ENCODE results near the gene B3GAT2.

GRCh38 chr6:70905742-70906141 is 51.1 kb downstream of the B3GAT2 start:
- TF ChIP-seq, protein P1, sequence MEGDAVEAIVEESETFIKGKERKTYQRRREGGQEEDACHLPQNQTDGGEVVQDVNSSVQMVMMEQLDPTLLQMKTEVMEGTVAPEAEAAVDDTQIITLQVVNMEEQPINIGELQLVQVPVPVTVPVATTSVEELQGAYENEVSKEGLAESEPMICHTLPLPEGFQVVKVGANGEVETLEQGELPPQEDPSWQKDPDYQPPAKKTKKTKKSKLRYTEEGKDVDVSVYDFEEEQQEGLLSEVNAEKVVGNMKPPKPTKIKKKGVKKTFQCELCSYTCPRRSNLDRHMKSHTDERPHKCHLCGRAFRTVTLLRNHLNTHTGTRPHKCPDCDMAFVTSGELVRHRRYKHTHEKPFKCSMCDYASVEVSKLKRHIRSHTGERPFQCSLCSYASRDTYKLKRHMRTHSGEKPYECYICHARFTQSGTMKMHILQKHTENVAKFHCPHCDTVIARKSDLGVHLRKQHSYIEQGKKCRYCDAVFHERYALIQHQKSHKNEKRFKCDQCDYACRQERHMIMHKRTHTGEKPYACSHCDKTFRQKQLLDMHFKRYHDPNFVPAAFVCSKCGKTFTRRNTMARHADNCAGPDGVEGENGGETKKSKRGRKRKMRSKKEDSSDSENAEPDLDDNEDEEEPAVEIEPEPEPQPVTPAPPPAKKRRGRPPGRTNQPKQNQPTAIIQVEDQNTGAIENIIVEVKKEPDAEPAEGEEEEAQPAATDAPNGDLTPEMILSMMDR (IDR thresholded peaks at IDR 0.05; ENCODE audit: low read depth, low read length), result no peak
- no peak for TF ChIP-seq MYC (IDR thresholded peaks at IDR 0.05; ENCODE audit: low read depth, low read length)
